SK-N-SH treated with all-trans-retinoic acid at 6 μM for 48 hours (cell line): ENCODE measurements around the gene DGKG.

Experiments
- ARNTL ChIP-seq: fragments of 450-650 bp; formaldehyde crosslinking; IDR thresholded peaks from 2 replicates; pipeline ENCODE4 v1.5.0; 2020; ENCODE audit warnings: low read depth, mild to moderate bottlenecking, moderate library complexity, borderline replicate concordance
- ESRRG ChIP-seq: fragments of 250-450 bp; sonication (Bioruptor Pico); IDR thresholded peaks from 2 replicates; pipeline ENCODE4 v1.6.1; 2021; ENCODE audit warnings: mild to moderate bottlenecking
- GLIS3 ChIP-seq: fragments of 250-450 bp; sonication (Bioruptor Pico); IDR thresholded peaks from 2 replicates; pipeline ENCODE4 v1.5.0; 2020; ENCODE audit warnings: mild to moderate bottlenecking, moderate library complexity
- POU6F1 ChIP-seq: fragments of 250-450 bp; sonication (Bioruptor Pico); IDR thresholded peaks from 2 replicates; pipeline ENCODE4 v1.8.0; 2021; ENCODE audit warnings: low read depth, mild to moderate bottlenecking, moderate library complexity, borderline replicate concordance
- TSHZ2 ChIP-seq: fragments of 250-450 bp; sonication (Bioruptor Pico); IDR thresholded peaks from 2 replicates; pipeline ENCODE4 v1.5.0; 2020; ENCODE audit warnings: mild to moderate bottlenecking, moderate library complexity
- ZFP30 ChIP-seq: fragments of 450-650 bp; formaldehyde crosslinking; IDR thresholded peaks from 2 replicates; pipeline ENCODE4 v1.5.0; 2022; ENCODE audit warnings: mild to moderate bottlenecking, moderate library complexity
- ZNF70 ChIP-seq: fragments of 450-650 bp; formaldehyde crosslinking; IDR thresholded peaks from 2 replicates; pipeline ENCODE4 v1.5.0; 2020; ENCODE audit warnings: mild to moderate bottlenecking, moderate library complexity
- TF ChIP-seq, protein P1 (sequence below): fragments of 250-450 bp; sonication (Bioruptor Pico); IDR thresholded peaks from 2 replicates; pipeline ENCODE4 v1.8.0; 2020; ENCODE audit warnings: mild to moderate bottlenecking, moderate library complexity, borderline replicate concordance

DNA sequence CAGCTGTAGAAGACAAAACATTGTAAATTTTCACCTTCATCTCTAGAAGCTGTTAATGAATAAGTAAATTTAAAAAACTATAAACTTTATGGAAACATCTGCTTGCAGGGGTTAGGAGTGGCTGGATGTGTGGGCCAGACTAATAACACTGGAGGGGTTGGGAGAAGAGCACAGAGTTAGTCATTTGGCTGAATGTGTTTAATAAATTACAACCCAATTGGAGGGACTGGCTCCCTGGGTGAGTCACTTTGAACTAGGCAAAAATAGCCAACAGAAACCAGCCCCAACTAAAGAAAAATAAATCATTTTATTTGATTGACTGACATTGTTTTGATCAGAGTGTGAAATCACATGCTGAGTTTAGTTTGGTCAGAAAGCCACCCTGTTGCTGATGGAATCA is 21.8 kb downstream of the DGKG start:
- TF ChIP-seq ZFP30 (CRISPR knock-in tag) (no peak), ESRRG (CRISPR knock-in tag) (no peak), POU6F1 (CRISPR knock-in tag) (no peak), GLIS3 (no peak), TSHZ2 (CRISPR knock-in tag) (no peak), ZNF70 (no peak), ARNTL (no peak)
- TF ChIP-seq, protein P1, sequence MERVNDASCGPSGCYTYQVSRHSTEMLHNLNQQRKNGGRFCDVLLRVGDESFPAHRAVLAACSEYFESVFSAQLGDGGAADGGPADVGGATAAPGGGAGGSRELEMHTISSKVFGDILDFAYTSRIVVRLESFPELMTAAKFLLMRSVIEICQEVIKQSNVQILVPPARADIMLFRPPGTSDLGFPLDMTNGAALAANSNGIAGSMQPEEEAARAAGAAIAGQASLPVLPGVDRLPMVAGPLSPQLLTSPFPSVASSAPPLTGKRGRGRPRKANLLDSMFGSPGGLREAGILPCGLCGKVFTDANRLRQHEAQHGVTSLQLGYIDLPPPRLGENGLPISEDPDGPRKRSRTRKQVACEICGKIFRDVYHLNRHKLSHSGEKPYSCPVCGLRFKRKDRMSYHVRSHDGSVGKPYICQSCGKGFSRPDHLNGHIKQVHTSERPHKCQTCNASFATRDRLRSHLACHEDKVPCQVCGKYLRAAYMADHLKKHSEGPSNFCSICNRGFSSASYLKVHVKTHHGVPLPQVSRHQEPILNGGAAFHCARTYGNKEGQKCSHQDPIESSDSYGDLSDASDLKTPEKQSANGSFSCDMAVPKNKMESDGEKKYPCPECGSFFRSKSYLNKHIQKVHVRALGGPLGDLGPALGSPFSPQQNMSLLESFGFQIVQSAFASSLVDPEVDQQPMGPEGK, result no peak
